Nephron (organoid): Measurements from ENCODE around the gene USP44.

ENCODE experiments used
- H3K27ac Mint-ChIP-seq, 3 experiments: 2 replicates each; pipeline ENCODE4 v1.8.0; 2020; ENCODE audit warnings: mixed read lengths in 3 of 3, mild to moderate bottlenecking in 2 of 3, moderate library complexity in 1 of 3
- H3K27me3 Mint-ChIP-seq: 2 replicates; pipeline ENCODE4 v1.8.0; 2021; ENCODE audit warnings: low read depth, mild to moderate bottlenecking, moderate library complexity, mixed read lengths
- H3K36me3 Mint-ChIP-seq: 2 replicates; pipeline ENCODE4 v1.8.0; 2020; ENCODE audit warnings: low read depth, mixed read lengths
- H3K4me1 Mint-ChIP-seq: 2 replicates; pipeline ENCODE4 v1.8.0; 2020; ENCODE audit warnings: mixed read lengths
- H3K4me3 Mint-ChIP-seq, 3 experiments: 2 replicates each; pipeline ENCODE4 v1.8.0; 2020; ENCODE audit warnings: mild to moderate bottlenecking in 3 of 3, mixed read lengths in 3 of 3, moderate library complexity in 2 of 3
- H3K9me3 Mint-ChIP-seq: 2 replicates; pipeline ENCODE4 v1.8.0; 2020; ENCODE audit warnings: mixed read lengths
- TF ChIP-seq, protein P1 (sequence below), 3 experiments: fragments of 200-600 bp; sonication (generic); IDR thresholded peaks; one replicate each; pipeline ENCODE4 v1.5.0; 2021; ENCODE audit warnings: antibody characterized with exemption in 3 of 3; ENCODE audit not compliant: unreplicated experiment in 3 of 3

Gene USP44

DNA sequence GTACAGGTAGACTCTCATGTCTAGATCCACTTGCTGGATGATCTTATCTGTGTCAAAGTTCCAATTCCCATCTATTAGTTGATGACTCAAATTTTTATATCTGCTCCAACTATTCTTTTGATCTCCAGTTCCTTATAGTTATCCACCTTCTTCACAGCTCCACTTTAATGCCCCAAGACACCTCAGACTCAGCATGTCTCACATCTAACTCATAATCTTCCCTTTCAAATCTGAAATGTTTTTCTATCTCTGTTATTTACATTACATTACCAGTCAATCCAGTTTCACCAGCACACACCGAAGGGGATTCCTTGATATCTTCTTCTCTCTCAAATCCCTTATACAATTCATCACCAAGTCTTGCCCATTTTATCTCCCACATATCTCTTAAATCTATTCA is 81.0 kb downstream of the USP44 start:
- Mint-ChIP-seq H3K27me3 (no peaks in the 10 kb centered on the region), H3K9me3 (no peaks in the 10 kb centered on the region), H3K4me3 (no peak overlapping the region), H3K4me1 (peaks cover 10% of the 10 kb centered on the region), H3K27ac (no peak overlapping the region), H3K36me3 (no peaks in the 10 kb centered on the region)
- TF ChIP-seq, protein P1, sequence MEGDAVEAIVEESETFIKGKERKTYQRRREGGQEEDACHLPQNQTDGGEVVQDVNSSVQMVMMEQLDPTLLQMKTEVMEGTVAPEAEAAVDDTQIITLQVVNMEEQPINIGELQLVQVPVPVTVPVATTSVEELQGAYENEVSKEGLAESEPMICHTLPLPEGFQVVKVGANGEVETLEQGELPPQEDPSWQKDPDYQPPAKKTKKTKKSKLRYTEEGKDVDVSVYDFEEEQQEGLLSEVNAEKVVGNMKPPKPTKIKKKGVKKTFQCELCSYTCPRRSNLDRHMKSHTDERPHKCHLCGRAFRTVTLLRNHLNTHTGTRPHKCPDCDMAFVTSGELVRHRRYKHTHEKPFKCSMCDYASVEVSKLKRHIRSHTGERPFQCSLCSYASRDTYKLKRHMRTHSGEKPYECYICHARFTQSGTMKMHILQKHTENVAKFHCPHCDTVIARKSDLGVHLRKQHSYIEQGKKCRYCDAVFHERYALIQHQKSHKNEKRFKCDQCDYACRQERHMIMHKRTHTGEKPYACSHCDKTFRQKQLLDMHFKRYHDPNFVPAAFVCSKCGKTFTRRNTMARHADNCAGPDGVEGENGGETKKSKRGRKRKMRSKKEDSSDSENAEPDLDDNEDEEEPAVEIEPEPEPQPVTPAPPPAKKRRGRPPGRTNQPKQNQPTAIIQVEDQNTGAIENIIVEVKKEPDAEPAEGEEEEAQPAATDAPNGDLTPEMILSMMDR (IDR thresholded peaks at IDR 0.05; ENCODE audit: unreplicated experiment in 3 of 3), result no peak
